Lower leg skin (tissue), 4 donors: ENCODE data around the gene RPS15. TPM values are rescaled to one million over a fixed set of nuclear protein-coding genes. Genes with fewer than 3 reads are reported as not detected.

Experiments
- DNase-seq, 2 donors: peaks; one replicate each; pipeline ENCODE4 v3.0.0-alpha.2; 2019; ENCODE audit warnings: low spot score in 2 of 2
- H3K4me3 ChIP-seq: fragments of 200-600 bp; sonication (generic); 2 replicates; pipeline ENCODE4 v1.5.1; 2017; ENCODE audit warnings: mild to moderate bottlenecking, low read depth; ENCODE audit not compliant: poor library complexity, severe bottlenecking
- POLR2A ChIP-seq, 2 donors: fragments of 450-650 bp; IDR thresholded peaks; one replicate each; pipeline ENCODE4 v1.6.1; 2016 to 2017; ENCODE audit warnings: antibody characterized with exemption in 2 of 2, mild to moderate bottlenecking in 1 of 2, moderate library complexity in 1 of 2
- WGBS, 2 donors: methylation state at CpG; one replicate each; pipeline ENCODE4 v1.1.5; 2018; 5-methylcytosine and 5-hydroxymethylcytosine counted together
- intact Hi-C: fragments of 100-400 bp; cut with DNase I; formaldehyde crosslinking; loops from one replicate; pipeline ENCODE4 v1.15.0; 2023; ENCODE audit warnings: low total_unique reads
- total RNA-seq, 4 donors: library from RNA; depleted of rRNA; stranded (reverse); fragments of >200 nt; gene quantifications; one replicate each; pipeline ENCODE4 v1.1.0, GENCODE V29; 2016
- TF ChIP-seq, protein P1 (sequence below), 3 donors: fragments of 450-650 bp; IDR thresholded peaks; one replicate each; pipeline ENCODE4 v1.5.1; 2016; ENCODE audit warnings: antibody characterized with exemption in 3 of 3, mild to moderate bottlenecking in 3 of 3, moderate library complexity in 2 of 3

RPS15 gene
- total RNA-seq, 4 donors from 2014 or later = 2,226 to 7,190 (median 4,396) TPM

DNA sequence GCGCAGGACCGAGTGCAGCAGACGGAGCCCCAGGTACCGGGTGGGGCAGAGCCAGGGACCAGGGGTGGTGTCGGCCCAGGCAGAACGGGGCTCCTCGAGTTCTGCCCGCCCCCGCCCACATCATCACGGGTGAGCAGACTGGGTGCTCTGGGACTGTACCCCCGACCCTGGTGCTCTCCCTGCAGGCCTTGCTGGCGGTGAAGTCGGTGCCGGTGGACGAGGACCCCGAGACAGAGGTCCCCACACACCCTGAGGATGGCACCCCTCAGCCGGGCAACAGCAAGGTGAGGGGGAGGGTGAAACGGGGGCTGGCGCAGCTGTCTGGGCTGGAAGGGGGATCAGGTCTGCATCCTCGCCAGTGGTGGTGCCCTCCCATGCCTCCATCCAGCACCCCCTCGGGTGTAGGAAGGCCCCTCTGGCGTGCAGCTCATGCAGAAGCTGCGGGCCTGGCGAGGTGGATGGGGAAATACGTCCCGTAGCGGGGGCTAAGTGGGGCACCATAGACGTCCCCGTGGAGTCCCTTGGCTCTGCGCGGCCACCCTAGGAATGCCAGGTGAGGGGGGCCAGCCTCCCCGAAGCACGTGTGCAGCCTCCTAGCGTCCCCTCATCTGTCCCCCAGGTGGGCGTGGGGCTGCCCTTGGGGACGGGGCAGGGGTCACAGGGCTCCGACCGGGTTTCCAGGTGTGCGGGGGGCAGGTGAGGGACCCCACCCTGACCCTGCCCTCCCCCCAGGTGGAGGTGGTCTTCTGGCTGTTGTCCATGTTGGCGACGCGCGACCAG is 18.1 kb downstream of the RPS15 start:
- TF ChIP-seq, protein P1, sequence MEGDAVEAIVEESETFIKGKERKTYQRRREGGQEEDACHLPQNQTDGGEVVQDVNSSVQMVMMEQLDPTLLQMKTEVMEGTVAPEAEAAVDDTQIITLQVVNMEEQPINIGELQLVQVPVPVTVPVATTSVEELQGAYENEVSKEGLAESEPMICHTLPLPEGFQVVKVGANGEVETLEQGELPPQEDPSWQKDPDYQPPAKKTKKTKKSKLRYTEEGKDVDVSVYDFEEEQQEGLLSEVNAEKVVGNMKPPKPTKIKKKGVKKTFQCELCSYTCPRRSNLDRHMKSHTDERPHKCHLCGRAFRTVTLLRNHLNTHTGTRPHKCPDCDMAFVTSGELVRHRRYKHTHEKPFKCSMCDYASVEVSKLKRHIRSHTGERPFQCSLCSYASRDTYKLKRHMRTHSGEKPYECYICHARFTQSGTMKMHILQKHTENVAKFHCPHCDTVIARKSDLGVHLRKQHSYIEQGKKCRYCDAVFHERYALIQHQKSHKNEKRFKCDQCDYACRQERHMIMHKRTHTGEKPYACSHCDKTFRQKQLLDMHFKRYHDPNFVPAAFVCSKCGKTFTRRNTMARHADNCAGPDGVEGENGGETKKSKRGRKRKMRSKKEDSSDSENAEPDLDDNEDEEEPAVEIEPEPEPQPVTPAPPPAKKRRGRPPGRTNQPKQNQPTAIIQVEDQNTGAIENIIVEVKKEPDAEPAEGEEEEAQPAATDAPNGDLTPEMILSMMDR (IDR thresholded peaks at IDR 0.05) = no peak
- no peak for DNase-seq
- WGBS, 2 donors = 23 to 30% methylated on average over 15 to 26 of the region's 43 CpGs
- H3K4me3 ChIP-seq = no peak overlapping the region
- intact Hi-C loops = no loop called here

DNA sequence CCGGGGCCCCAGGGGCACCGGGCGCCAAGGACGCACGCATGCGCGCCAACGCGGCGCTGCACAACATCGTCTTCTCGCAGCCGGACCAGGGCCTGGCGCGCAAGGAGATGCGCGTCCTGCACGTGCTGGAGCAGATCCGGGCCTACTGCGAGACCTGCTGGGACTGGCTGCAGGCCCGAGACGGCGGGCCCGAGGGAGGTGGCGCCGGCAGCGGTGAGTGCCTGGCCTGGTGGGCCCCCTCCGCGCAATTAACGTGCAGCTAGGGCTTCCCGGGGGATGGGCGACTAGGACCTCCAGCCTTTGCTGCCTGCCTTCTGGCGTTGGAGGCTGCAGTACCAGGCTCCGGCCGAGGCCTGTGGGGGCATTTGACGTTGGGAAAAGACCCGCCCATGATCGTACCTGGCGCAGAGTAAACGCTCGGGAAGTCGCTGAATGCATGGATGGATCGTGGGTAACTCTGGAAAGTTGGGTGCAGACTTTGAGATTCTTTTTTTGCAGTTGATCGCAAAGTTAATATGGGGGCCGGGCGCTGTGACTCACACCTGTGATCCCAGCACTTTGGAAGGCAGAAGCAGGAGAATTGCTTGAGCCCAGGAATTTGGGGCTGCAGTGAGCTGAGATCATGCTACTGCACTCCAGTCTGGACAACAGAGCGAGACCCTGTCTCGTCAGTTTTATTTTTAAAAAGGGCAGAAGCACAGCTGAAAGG is 19.0 kb downstream of the RPS15 start:
- intact Hi-C loops = no loop called here

DNA sequence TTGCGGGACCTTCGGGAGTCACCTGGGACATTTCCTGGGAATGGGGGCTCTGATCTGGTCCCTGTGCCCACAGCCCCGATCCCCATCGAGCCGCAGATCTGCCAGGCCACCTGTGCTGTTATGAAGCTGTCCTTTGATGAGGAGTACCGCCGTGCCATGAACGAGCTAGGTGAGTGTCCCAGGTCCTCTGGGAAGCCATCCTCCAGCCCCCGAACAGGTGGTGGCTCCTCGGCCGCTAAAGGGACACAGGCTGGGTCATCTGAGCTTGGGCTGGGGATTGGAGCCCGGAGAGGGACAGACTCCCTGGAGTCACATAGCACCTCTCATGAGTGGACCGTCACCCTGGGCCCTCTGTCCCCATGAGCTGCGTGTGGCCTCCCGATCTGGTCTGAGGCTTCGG is 19.7 kb downstream of the RPS15 start:
- intact Hi-C loops = no loop called here
- TF ChIP-seq POLR2A (IDR thresholded peaks at IDR 0.05) = no peak
- TF ChIP-seq, protein P1 (IDR thresholded peaks at IDR 0.05) = no peak
- WGBS, 2 donors = 76 to 82% methylated on average over 9 to 14 of the region's 16 CpGs
- no peak overlapping the region for H3K4me3 ChIP-seq
- no peak for DNase-seq

More for the DNA sequence above, 19.0 kb downstream of the RPS15 start:
- H3K4me3 ChIP-seq = no peak overlapping the region
- TF ChIP-seq POLR2A (IDR thresholded peaks at IDR 0.05) = no peak
- TF ChIP-seq, protein P1 (IDR thresholded peaks at IDR 0.05) = no peak
- DNase-seq = no peak
- 15 to 20% methylated on average over 21 to 29 of the region's 48 CpGs for WGBS, 2 donors

DNA sequence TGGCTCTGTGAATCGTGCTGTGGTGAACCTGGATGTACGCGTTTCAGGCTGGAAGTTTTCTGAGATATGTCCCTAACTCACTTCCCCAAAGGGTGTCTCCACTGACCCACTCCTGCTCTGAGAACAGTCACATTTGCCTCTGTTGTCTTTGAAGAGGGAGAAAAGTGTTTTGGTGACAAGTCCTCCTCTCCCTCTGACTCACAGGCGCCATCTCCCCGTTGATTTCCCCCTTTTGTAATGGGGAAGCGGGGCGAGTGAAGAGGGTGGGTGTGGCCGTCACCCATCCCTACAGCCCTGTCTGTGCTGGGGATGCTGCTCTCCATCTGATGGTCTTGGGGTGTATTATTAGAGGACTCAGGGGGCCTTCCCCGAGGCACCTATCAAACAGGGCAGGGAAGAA is 21.3 kb downstream of the RPS15 start:
- TF ChIP-seq, protein P1 (IDR thresholded peaks at IDR 0.05) = no peak
- no peak for TF ChIP-seq POLR2A (IDR thresholded peaks at IDR 0.05)
- no peak overlapping the region for H3K4me3 ChIP-seq
- DNase-seq = no peak
- intact Hi-C loops = no loop called here
- WGBS, 2 donors = 76% methylated on average over 9 of the region's 9 CpGs

DNA sequence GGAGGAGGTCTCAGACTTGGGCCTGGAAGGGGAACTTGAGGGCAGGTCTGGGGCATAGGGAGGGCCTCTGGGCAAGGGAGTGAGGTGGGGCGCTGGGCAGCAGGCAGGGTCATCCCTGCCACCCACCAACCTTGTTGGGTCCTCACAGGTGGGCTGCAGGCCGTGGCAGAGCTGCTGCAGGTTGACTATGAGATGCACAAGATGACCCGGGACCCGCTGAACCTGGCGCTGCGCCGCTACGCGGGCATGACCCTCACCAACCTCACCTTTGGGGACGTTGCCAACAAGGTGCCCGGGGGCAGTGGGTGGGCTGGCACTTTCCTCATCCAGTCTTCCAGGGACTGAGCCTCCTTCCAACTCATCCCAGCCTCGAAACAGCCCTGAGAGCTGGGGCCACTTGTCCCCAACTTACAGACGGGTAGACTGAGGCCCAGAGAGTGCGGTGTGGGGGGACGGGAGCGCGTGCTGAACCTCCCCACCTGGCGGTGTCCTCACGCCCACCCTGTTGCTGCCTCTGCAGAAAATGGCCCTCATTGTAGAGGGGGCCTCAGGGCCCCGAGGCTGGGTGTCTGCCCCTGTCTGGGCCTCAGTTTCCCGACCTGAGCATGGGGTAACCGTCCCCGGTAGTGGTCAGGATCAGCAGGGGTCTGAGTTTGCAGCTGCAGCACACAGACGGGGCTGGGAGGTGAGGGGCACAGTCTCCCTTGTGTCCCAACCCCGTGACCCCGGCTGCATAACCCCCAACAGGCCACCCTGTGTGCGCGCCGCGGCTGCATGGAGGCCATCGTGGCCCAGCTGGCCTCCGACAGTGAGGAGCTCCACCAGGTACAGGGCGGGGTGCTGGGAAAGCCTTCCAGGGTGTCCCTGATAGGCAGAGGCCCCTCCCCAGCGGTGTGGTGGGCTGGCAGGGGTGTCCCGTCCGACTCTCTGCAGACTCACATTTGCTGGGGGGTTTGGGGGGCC is 22.1 kb downstream of the RPS15 start:
- TF ChIP-seq POLR2A (IDR thresholded peaks at IDR 0.05) = no peak
- TF ChIP-seq, protein P1 (IDR thresholded peaks at IDR 0.05) = no peak
- intact Hi-C loops = no loop called here
- no peak overlapping the region for H3K4me3 ChIP-seq
- DNase-seq = no peak
- 91 to 92% methylated on average over 20 to 23 of the region's 36 CpGs for WGBS, 2 donors
